Measurements from ENCODE around the gene PCDHB13. TPM values are rescaled to one million over a fixed set of nuclear protein-coding genes. Genes with fewer than 3 reads are reported as not detected.

PCDHB13 gene
- total RNA-seq: 1.1 and 1.3 TPM in 2 replicates

DNA sequence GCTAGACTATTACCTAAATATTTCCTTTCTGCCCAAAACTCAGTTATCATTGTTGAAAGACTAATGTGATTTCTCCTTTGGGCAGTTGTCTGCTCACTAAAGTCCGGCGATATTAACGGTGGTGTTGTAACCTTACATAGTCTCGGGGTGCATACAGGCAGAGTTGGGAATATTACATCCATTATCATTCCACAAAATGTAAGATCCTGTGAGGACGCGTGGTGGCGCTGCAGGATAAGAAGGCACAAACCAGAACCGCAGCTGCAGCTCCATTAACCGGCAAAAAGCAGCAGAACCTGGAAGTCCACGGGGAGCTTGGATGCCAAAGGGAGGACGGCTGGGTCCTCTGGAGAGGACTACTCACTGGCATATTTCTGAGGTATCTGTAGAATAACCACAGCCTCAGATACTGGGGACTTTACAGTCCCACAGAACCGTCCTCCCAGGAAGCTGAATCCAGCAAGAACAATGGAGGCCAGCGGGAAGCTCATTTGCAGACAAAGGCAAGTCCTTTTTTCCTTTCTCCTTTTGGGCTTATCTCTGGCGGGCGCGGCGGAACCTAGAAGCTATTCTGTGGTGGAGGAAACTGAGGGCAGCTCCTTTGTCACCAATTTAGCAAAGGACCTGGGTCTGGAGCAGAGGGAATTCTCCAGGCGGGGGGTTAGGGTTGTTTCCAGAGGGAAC lies at the start of gene PCDHB13:
TSS of gene PCDHB13 (plus strand) at position 264 of the 684 bp plus-strand sequence. CDS start at position 469, 205 bp downstream.

DNA sequence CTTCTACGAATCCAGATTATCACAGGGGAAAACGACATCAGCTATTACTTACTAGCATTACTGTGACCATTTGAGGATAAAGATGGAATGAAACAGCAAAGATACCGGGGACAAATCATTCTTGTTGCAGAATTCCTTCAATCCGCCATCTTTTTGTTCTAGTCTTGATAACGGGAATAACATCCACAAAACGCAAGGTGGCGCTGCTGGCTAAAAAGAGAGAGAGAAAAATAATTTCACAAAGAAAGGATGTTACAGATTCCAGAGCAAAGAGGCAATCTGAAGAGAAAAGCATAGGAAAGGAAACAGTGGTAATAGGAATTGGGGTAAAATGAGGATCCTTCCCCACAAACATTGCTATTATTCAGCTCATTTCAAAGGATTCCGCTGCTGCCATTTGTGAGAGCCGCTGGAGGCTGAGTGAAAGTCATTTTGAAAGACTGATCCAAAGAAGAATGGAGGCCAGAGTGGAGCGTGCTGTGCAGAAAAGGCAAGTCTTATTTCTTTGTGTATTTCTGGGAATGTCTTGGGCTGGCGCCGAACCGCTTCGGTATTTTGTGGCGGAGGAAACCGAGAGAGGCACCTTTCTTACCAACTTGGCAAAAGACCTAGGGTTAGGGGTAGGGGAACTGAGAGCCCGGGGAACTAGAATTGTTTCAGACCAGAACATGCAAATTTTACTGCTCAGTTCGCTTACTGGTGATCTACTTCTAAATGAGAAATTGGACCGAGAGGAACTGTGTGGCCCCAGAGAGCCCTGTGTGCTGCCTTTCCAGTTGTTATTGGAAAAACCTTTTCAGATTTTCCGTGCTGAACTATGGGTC lies 41.1 kb upstream of the PCDHB13 start, which contains the start of gene PCDHB7:
TSS of gene PCDHB7 (plus strand) at position 264 of the 824 bp plus-strand sequence. CDS start at position 456, 192 bp downstream.

DNA sequence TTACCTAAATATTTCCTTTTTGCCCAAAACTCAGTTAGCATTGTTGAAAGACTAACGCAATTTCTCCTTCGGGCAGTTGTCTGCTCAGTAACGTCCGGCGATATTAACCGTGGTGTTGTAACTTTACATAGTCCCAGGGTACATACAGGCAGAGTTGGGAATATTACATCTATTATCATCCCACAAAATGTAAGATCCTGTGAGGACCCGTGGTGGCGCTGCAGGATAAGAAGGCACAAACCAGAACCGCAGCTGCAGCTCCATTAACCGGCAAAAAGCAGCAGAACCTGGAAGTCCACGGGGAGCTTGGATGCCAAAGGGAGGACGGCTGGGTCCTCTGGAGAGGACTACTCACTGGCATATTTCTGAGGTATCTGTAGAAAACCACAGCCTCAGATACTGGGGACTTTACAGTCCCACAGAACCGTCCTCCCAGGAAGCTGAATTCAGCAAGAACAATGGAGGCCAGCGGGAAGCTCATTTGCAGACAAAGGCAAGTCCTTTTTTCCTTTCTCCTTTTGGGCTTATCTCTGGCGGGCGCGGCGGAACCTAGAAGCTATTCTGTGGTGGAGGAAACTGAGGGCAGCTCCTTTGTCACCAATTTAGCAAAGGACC lies 36.0 kb upstream of the PCDHB13 start, which contains the start of gene PCDHB8:
TSS of gene PCDHB8 (plus strand) at position 214 of the 615 bp plus-strand sequence. CDS start at position 459, 245 bp downstream.

DNA sequence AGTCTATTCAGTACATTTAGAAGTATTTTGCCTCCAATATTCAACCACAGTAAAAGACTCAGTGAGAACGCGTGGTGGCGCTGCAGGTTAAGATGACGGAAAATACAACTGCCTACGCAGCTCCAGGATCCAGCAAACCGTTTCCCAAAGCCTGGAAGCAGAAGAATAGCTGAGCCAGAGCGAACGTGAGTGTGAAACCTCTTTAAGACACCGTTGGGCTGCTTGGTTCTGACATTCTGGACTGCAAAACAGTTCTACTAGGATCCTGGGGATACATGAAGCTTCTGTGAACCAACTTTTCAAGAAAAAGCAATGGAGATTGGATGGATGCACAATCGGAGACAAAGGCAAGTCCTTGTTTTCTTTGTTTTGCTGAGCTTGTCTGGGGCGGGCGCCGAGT lies 31.5 kb upstream of the PCDHB13 start, which contains the start of gene PCDHB16:
TSS of gene PCDHB16 (plus strand) at position 140 of the 400 bp plus-strand sequence. CDS start at position 313, 173 bp downstream.

DNA sequence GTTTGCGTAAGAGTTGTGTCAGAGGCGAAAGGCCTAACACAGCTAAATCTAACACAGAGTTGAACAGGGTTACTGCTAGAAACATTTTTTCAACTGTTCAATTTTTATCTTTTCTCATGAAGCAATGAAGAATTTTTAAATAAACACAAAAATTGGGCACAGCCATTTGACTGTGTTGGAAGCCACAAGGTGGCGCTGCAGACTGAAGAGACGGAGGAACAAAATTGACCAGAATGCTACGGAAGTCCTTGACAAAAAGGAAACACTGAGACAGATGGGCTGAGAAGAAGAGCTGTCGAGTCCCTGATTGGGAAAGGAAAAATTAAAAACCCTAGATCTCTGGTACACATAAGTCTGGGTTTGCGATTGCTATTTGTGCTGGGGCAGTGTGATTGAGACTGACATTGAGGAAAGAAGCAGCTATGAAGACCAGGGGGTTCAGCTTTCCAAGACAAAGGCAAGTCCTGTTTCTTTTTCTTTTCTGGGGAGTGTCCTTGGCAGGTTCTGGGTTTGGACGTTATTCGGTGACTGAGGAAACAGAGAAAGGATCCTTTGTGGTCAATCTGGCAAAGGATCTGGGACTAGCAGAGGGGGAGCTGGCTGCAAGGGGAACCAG lies 26.7 kb upstream of the PCDHB13 start, which contains the start of gene PCDHB9:
TSS of gene PCDHB9 (plus strand) at position 265 of the 616 bp plus-strand sequence. CDS start at position 423, 158 bp downstream.

DNA sequence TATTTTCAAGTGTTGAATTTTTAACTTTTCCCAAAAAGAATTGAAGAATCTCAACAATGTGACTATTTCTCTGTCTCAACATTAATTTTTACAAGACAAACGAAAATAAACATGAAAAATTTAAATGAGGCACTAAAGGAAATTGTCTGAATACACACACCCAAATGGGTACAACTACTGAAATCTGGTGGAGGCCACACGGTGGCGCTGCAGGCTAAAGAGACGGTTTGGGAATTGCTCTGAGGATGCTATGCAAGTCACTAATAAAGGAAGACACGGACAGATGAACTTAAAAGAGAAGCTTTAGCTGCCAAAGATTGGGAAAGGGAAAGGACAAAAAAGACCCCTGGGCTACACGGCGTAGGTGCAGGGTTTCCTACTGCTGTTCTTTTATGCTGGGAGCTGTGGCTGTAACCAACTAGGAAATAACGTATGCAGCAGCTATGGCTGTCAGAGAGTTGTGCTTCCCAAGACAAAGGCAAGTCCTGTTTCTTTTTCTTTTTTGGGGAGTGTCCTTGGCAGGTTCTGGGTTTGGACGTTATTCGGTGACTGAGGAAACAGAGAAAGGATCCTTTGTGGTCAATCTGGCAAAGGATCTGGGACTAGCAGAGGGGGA lies 21.5 kb upstream of the PCDHB13 start, which contains the start of gene PCDHB10:
TSS of gene PCDHB10 (plus strand) at position 244 of the 616 bp plus-strand sequence. CDS start at position 444, 200 bp downstream.

DNA sequence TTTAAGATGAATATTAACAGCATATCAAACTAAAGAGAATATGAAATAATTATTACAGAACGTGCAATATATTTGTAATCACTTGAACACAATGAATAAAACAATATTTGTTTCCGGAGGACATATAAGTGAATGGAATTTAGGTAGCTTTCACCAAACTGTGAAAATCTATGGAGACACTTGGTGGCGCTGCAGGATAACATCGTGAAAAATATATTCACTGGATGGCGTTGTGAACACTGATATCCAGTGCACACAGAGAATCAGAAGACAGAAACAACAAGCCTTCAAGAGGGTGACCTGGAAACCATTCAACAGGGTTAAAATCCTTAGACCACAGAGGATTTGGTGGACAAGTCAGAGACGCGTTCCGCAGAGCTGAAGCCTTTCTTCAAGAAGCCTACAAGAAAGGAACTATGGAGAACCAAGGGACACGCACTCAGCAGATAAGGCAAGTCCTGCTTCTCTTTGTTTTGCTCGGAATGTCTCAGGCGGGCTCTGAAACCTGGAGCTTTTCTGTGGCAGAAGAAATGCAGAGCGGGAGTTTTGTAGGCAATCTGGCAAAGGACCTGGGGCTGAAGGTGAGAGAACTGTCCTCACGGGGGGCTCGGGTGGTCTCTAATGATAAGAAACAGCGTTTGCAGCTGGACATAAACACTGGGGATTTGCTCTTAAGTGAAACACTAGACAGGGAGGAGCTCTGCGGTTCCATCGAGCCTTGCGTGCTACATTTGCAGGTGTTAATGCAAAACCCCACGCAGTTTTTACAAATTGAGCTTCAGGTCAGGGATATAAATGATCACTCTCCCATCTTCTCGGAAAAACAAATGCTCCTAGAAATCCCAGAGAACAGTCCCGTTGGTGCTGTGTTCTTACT lies 14.1 kb upstream of the PCDHB13 start, which contains the start of gene PCDHB11:
TSS of gene PCDHB11 (plus strand) at position 269 of the 877 bp plus-strand sequence. CDS start at position 417, 148 bp downstream.

DNA sequence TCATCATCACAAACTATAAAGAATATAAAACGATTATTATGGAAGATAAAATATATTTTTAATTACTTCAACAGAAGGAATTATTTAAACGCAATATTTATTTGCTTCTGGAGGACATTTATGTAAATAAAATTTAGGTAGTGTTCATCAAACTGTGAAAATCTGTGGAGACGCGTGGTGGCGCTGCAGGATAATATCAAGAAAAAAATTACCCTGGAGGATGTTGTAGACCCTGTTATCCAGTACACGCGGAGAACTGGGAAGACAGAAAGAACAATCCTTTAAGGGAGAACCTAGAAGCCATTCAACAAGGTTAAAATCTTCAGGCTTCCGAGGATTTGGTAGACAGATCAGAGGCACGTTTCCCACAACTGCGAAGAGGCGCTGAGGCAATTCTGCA lies 5.2 kb upstream of the PCDHB13 start, which contains the start of gene PCDHB12:
TSS of gene PCDHB12 (plus strand) at position 242 of the 400 bp plus-strand sequence. CDS start 189 bp downstream, outside the sequence.

DNA sequence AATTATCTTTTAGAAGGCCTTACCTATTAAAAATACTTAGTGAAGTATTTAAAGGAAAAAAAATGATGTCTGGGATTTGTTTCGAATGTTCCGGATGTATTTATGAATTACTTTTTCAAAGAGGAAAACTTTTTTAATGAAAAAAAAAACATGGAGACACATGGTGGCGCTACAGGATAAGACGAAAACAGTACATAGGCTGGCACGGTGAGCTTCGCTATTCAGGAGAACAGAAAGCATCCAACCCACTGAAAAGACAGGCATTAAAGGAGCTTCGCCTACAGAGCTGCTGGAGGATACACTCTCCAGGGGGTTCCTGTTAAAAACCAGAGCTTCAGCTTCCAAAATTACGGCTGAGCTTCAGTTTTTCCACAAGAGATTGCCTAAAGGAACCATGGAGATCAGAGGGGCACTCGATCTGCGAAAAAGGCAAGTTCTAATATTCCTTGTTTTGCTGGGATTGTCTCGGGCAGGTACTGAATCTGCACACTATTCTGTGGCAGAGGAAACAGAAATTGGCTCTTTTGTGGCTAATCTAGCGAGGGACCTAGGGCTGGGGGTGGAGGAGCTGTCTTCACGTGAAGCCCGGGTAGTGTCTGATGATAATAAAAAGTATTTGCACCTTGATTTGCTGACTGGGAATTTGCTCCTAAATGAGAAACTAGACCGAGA lies 9.5 kb downstream of the PCDHB13 start, which contains the start of gene PCDHB14:
TSS of gene PCDHB14 (plus strand) at position 232 of the 672 bp plus-strand sequence. CDS start at position 395, 163 bp downstream.

GRCh38 chr5:141245250-141245717 lies 31.6 kb downstream of the PCDHB13 start, which contains the start of gene PCDHB15:
Gene PCDHB15, plus strand, starts transcription at chr5:141245395. Its CDS starts 184 bp downstream, at chr5:141245579.

Other genes with a start within 250 kb of the PCDHB13 start
- gene PCDHAC2, start 247.4 kb upstream of the PCDHB13 start, total RNA-seq: 0.11 and 0.17 TPM in 2 replicates
- gene PCDHB1, start 162.5 kb upstream of the PCDHB13 start, total RNA-seq: not detected in 2 replicates
- 0.22 and 1.7 TPM in 2 replicates for gene PCDHB2, start 119.3 kb upstream of the PCDHB13 start, total RNA-seq
- gene PCDHB3, start 113.4 kb upstream of the PCDHB13 start, total RNA-seq: 0.22 and 0.69 TPM in 2 replicates
- gene PCDHB4, start 92.1 kb upstream of the PCDHB13 start, total RNA-seq: 0.09 and 0.22 TPM in 2 replicates
- gene PCDHB5, start 78.7 kb upstream of the PCDHB13 start, total RNA-seq: 0.43 and 0.87 TPM in 2 replicates
- 0.09 and 0.11 TPM in 2 replicates for gene PCDHB6, start 63.9 kb upstream of the PCDHB13 start, total RNA-seq
- gene PCDHB7, start 41.3 kb upstream of the PCDHB13 start, total RNA-seq: 0.87 and 1.8 TPM in 2 replicates
- gene PCDHB8, start 36.1 kb upstream of the PCDHB13 start, total RNA-seq: 0.43 and 0.65 TPM in 2 replicates
- gene PCDHB16, start 31.5 kb upstream of the PCDHB13 start, total RNA-seq: 0.33 and 0.69 TPM in 2 replicates
- 0.22 and 0.26 TPM in 2 replicates for gene PCDHB9, start 26.8 kb upstream of the PCDHB13 start, total RNA-seq
- gene PCDHB10, start 21.6 kb upstream of the PCDHB13 start, total RNA-seq: 0.98 and 1.0 TPM in 2 replicates
- gene PCDHB11, start 14.3 kb upstream of the PCDHB13 start, total RNA-seq: 0.43 and 0.77 TPM in 2 replicates
- gene PCDHB12, start 5.2 kb upstream of the PCDHB13 start, total RNA-seq: 0.33 and 0.60 TPM in 2 replicates
- 0.86 and 0.98 TPM in 2 replicates for gene PCDHB14, start 9.4 kb downstream of the PCDHB13 start, total RNA-seq
- gene PCDHB15, start 31.5 kb downstream of the PCDHB13 start, total RNA-seq: 0.43 and 0.86 TPM in 2 replicates
- gene SLC25A2, start 90.1 kb downstream of the PCDHB13 start, total RNA-seq: 0.09 and 0.22 TPM in 2 replicates
- gene TAF7, start 106.9 kb downstream of the PCDHB13 start, total RNA-seq: 78.7 and 81.5 TPM in 2 replicates
- gene PCDHGA1, start 116.6 kb downstream of the PCDHB13 start, total RNA-seq: 0.34 and 0.43 TPM in 2 replicates
- gene PCDHGA2, start 124.8 kb downstream of the PCDHB13 start, total RNA-seq: 0.86 and 1.1 TPM in 2 replicates
- 0.54 and 0.69 TPM in 2 replicates for gene PCDHGA3, start 129.9 kb downstream of the PCDHB13 start, total RNA-seq
- gene PCDHGB1, start 136.2 kb downstream of the PCDHB13 start, total RNA-seq: 0.76 and 1.6 TPM in 2 replicates
- gene PCDHGA4, start 141.1 kb downstream of the PCDHB13 start, total RNA-seq: 2.0 and 2.6 TPM in 2 replicates
- 1.3 and 2.7 TPM in 2 replicates for gene PCDHGB2, start 146.1 kb downstream of the PCDHB13 start, total RNA-seq
- gene PCDHGA5, start 150.2 kb downstream of the PCDHB13 start, total RNA-seq: 0.43 and 0.77 TPM in 2 replicates
- 2.6 and 4.3 TPM in 2 replicates for gene PCDHGB3, start 156.3 kb downstream of the PCDHB13 start, total RNA-seq
- 2.4 and 2.9 TPM in 2 replicates for gene PCDHGA6, start 160.0 kb downstream of the PCDHB13 start, total RNA-seq
- 0.65 and 1.4 TPM in 2 replicates for gene PCDHGA7, start 168.8 kb downstream of the PCDHB13 start, total RNA-seq
- 6.7 and 11.3 TPM in 2 replicates for gene PCDHGB4, start 173.8 kb downstream of the PCDHB13 start, total RNA-seq
- 0.54 and 1.5 TPM in 2 replicates for gene PCDHGA8, start 178.7 kb downstream of the PCDHB13 start, total RNA-seq
- 8.3 and 11.8 TPM in 2 replicates for gene PCDHGB5, start 184.0 kb downstream of the PCDHB13 start, total RNA-seq
- 2.0 and 3.2 TPM in 2 replicates for gene PCDHGA9, start 188.9 kb downstream of the PCDHB13 start, total RNA-seq
- gene PCDHGB6, start 194.1 kb downstream of the PCDHB13 start, total RNA-seq: 2.1 and 3.7 TPM in 2 replicates
- 5.2 and 6.0 TPM in 2 replicates for gene PCDHGA10, start 199.1 kb downstream of the PCDHB13 start, total RNA-seq
- gene PCDHGB7, start 203.8 kb downstream of the PCDHB13 start, total RNA-seq: 10.9 and 11.5 TPM in 2 replicates
- gene PCDHGA11, start 207.1 kb downstream of the PCDHB13 start, total RNA-seq: 6.7 and 7.5 TPM in 2 replicates
- gene PCDHGA12, start 216.6 kb downstream of the PCDHB13 start, total RNA-seq: 1.5 and 4.9 TPM in 2 replicates

All from dermis lymphatic vessel endothelial cell (primary cell).